GM10248 (cell line): Measurements from ENCODE around the gene PDE1C.

Experiments
- CTCF ChIA-PET: fragments of 300-600 bp; sonication (Branson Sonifier 250); formaldehyde crosslinking; extraction: SDS; loops from one replicate; lab custom pipeline; 2021; ENCODE audit warnings: antibody characterized with exemption; lab: Yijun Ruan, JAX
- POLR2A ChIA-PET: fragments of 350-650 bp; sonication (Branson Sonifier 250); formaldehyde crosslinking; extraction: SDS; loops from one replicate; lab custom pipeline; 2020; ENCODE audit warnings: antibody characterized with exemption; lab: Yijun Ruan, JAX
- DNase-seq: peaks from one replicate; pipeline ENCODE4 v3.0.0; 2012; ENCODE audit errors: extremely low spot score
- TF ChIP-seq, protein P1 (sequence below): IDR thresholded peaks from 2 replicates; pipeline ENCODE4 v1.5.1; 2012; ENCODE audit warnings: mild to moderate bottlenecking, low read depth; ENCODE audit errors: extremely low read depth, missing control alignments, control extremely low read depth

Gene PDE1C

DNA sequence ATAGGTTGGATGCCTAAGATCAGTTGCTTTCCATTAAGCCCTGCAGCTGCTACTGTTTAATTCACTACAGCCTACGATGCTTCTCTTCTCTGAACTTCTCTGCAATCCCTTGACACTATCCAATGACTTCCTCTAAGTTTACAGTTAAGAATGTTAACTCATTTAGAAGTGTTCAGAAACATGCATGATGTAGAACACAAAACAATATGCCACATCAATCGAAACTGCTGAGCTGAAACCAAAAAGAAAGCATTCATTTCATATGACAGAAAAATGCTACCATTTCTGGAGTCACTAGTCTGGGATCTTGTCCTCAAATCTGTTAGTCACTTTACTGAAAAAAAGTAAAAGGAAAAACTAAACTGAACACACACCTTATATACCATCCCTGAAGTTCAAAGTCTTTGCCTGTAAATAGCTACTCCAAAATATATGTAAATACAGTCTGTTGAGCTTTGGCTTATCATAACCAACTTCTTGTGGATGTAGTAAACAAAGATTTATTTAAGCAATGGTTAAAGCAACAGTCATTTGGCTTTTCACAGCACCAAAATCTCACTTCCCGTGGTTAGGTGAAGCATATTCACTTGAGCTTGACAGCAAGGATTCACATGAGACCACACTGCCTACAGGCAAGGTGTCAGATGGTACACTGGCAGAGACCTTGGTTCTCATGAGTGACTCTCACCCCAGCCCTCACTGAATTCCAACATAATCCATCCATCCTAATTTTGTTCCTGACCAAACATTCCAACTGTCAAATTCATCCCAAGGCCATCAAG is 196.2 kb downstream of the PDE1C start:
- peak; percentile 9 for DNase-seq
- ChIA-PET CTCF (no interaction called here), POLR2A (no interaction called here)
- TF ChIP-seq, protein P1, sequence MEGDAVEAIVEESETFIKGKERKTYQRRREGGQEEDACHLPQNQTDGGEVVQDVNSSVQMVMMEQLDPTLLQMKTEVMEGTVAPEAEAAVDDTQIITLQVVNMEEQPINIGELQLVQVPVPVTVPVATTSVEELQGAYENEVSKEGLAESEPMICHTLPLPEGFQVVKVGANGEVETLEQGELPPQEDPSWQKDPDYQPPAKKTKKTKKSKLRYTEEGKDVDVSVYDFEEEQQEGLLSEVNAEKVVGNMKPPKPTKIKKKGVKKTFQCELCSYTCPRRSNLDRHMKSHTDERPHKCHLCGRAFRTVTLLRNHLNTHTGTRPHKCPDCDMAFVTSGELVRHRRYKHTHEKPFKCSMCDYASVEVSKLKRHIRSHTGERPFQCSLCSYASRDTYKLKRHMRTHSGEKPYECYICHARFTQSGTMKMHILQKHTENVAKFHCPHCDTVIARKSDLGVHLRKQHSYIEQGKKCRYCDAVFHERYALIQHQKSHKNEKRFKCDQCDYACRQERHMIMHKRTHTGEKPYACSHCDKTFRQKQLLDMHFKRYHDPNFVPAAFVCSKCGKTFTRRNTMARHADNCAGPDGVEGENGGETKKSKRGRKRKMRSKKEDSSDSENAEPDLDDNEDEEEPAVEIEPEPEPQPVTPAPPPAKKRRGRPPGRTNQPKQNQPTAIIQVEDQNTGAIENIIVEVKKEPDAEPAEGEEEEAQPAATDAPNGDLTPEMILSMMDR: no peak

DNA sequence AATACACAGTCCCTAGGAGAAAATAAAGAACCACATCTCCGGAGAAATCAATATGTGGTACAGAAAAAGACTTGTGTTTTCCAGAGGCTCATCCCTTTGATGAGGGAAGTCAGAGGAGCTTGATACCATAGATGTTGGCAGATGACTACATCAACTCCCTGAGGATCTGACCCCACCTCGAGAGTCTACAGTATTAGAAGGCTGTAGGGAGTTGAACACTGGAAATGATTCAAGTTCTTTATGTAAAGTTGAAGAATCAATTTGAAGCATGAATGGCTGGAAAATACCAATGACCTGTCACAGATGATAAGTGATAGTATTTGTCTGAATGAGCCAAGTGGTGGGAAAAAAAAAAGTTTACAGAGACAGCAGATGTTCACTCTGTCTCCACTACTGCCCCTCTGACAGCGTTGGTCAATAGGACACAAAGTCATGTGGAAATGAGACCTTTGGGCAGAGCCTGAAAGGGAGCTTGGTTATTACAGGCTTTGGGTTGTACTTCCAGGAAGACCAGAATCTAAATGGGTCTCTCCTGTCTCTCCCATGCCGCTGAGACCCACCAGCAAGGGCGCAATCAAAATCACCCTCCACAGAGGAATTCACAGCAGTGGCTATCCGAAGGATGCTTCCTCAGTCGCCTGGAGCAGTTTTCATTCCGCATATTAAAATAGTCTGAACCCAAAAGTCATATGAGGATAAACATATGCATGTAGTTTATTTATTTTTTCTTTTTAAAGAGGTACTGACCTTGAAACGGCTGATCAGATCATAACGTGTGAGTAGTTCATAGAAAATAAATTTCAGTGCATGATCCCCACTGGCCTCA is 197.4 kb downstream of the PDE1C start:
- POLR2A ChIA-PET: no interaction called here
- TF ChIP-seq, protein P1: no peak
- CTCF ChIA-PET: no interaction called here
- no peak for DNase-seq

DNA sequence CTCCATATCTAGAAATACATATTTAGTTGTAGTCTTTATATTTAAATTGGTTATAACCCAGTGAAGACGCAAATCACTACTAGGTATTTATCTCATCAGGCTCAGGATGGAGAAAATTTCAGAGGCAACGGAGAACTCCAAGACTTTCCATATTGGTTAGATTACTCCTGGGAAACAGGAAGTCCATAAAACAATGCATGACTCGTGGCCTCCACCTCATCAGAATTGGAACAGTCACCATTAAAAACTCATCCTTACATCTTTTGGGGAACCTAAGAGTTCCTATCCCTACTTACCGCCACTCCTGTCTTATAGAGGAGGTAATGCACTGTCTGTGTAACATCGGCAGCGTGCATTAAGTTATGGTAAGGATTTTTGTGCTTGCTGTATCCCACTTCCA is 205.6 kb downstream of the PDE1C start:
- ChIA-PET CTCF (no interaction called here), POLR2A (no interaction called here)
- TF ChIP-seq, protein P1: no peak
- DNase-seq: no peak

DNA sequence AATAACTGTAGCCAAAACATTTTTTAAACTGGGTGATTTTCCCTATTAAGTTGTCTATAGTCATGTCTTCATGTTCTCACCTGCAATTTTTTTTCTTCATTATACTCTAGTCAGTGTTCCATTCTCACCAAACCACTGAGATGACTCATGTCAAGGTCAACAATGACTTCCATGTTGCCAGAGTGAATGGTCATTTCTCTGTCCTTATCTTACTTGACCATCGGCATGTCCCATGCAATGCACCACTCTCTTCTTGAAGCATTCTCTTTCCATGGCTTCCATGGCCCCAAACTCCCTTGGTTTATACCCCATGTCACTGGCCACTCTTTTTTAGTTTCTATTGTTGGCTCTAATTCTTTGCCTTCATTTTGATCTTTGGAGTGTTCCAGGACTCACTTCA is 209.3 kb downstream of the PDE1C start:
- ChIA-PET CTCF (no interaction called here), POLR2A (no interaction called here)
- no peak for DNase-seq
- TF ChIP-seq, protein P1: no peak

DNA sequence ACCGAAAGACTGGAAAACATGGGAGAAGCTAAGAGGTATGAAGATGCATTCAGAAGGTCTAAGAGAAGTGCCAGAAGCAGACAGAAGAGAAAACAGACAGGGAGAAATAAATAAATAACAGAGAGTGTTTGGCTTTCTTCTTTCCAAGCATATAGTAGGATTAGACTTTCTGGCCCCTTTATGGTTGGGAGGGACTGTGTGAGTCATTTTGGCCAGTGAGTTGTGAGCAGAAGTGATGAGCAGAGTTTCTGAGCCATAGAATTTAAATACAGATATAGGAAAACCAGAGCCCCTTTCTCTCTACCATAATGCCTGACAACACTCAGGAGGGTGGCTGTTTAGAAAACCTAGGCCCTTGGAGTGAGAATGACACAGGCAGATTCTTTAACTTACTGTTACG is 212.2 kb downstream of the PDE1C start:
- DNase-seq: no peak
- ChIA-PET POLR2A (no interaction called here), CTCF (no interaction called here)
- TF ChIP-seq, protein P1: no peak

DNA sequence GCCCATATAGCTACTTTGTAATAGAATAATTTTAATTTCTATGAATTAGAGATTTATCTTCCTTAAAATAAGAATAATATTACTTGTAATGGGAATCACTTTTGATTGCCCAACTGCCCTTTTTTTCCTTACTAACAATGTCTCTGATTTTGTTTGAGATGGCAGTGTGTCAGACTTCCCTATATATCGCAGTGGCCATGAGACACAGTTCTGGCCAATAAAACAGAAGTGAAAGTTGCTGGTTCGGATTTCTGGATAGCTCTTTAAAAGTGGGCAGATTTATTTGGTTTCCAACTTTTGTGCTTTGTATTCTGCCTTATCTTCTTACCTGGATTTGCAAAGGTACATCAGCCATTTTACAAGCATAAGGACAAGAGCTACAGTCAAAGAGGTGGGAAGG is 213.0 kb downstream of the PDE1C start:
- ChIA-PET POLR2A (no interaction called here), CTCF (interaction anchor here (1.0 kb wide), 1 partner anchor 9 kb away, joined by 3 read pairs; no protein-coding TSS in a partner anchor)
- no peak for DNase-seq
- TF ChIP-seq, protein P1: no peak
